ENCODE measurements around the gene HCCS. TPM values are rescaled to one million over a fixed set of nuclear protein-coding genes. Genes with fewer than 3 reads are reported as not detected.
A peak's percentile ranks its signal among the peaks of the same experiment; 100 is the strongest.

The HCCS gene
- polyA plus RNA-seq (ENCODE audit: insufficient read length in 12 of 12): 10 to 100 TPM in 11 of 12 donors, not detected in 1; 21.4 to 31.4 (median 29.7) TPM
- long read RNA-seq, donor 1, partial matches to known transcripts: 0 of 5 reads
- long read RNA-seq, donor 1, other reads (novel, unspliced or antisense): 0 of 5 reads
- long read RNA-seq, donor 2, transcript HCCS-202 (7 exons, 1,072 nt): major isoform, 16 of 18 reads
- long read RNA-seq, donor 2, partial matches to known transcripts: 0 of 18 reads
- long read RNA-seq, donor 2, other reads (novel, unspliced or antisense): 0 of 18 reads
- long read RNA-seq, donor 3, partial matches to known transcripts: 0 of 3 reads
- long read RNA-seq, donor 3, other reads (novel, unspliced or antisense): 0 of 3 reads
- long read RNA-seq, donor 4, partial matches to known transcripts: 0 of 2 reads
- long read RNA-seq, donor 4, other reads (novel, unspliced or antisense): 0 of 2 reads
- long read RNA-seq, donor 5, transcript HCCS-202 (7 exons, 1,072 nt): major isoform, 21 of 23 reads
- long read RNA-seq, donor 5, partial matches to known transcripts: 0 of 23 reads
- long read RNA-seq, donor 5, other reads (novel, unspliced or antisense): 0 of 23 reads
- long read RNA-seq, donor 6, transcript HCCS-202 (7 exons, 1,072 nt): major isoform, 6 of 6 reads
- long read RNA-seq, donor 6, partial matches to known transcripts: 0 of 6 reads
- long read RNA-seq, donor 6, other reads (novel, unspliced or antisense): 0 of 6 reads
- long read RNA-seq, donor 7, transcript HCCS-202 (7 exons, 1,072 nt): major isoform, 5 of 5 reads
- long read RNA-seq, donor 7, partial matches to known transcripts: 0 of 5 reads
- long read RNA-seq, donor 7, other reads (novel, unspliced or antisense): 0 of 5 reads
- long read RNA-seq, donor 8, transcript HCCS-202 (7 exons, 1,072 nt): major isoform, 12 of 15 reads
- long read RNA-seq, donor 8, partial matches to known transcripts: 0 of 15 reads
- long read RNA-seq, donor 8, other reads (novel, unspliced or antisense): 0 of 15 reads
- long read RNA-seq, donor 9, partial matches to known transcripts: 0 of 4 reads
- long read RNA-seq, donor 9, other reads (novel, unspliced or antisense): 0 of 4 reads
- long read RNA-seq, donor 10, transcript HCCS-202 (7 exons, 1,072 nt): major isoform, 11 of 13 reads
- long read RNA-seq, donor 10, partial matches to known transcripts: 0 of 13 reads
- long read RNA-seq, donor 10, other reads (novel, unspliced or antisense): 0 of 13 reads
- long read RNA-seq, donor 11, transcript HCCS-202 (7 exons, 1,072 nt): major isoform, 8 of 9 reads
- long read RNA-seq, donor 11, partial matches to known transcripts: 0 of 9 reads
- long read RNA-seq, donor 11, other reads (novel, unspliced or antisense): 0 of 9 reads

DNA sequence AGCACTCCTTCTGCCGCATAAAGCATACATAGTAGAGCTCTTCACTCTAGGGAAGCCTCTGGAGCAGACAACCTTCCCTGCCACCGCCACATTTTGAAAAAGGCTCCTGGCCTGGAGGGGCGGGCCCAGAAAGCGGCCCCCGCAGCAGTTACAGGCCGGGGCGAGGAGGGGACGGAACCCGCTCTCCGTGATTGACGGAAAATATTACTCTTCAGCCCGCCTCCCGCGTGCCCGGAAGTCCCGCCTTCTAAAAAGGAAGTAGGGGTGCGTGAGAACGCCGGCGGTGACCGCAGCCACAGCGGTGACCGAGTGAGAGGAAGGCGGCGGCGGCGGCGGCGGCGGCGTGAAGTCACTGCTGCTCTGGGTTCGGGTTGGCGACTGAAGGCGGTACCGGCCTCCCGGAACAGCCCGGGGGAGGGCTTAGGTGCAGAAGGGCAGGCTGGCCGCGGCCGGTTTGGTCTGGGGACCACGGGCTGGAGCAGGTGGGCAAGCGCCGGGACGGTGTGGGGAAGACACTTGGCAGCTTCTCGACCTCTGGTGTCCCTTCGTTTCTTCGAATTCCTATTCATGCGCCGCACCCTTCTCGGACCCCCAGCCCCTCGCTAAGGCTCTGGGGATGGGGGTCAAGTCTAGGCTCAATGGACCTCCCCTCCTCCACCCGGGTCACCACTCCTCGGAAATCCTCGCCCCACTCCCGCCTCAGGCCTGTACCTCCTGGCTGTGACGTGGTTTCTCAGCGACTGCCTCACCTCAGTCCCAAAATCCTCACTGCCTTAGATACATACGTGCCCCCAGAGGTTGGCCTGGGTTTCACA is at the start of gene HCCS:
Gene HCCS (plus strand): TSS at position 296 of the 815 bp plus-strand sequence. CDS start 729 bp downstream, outside the sequence.
- peak; percentile 85 for DNase-seq

DNA sequence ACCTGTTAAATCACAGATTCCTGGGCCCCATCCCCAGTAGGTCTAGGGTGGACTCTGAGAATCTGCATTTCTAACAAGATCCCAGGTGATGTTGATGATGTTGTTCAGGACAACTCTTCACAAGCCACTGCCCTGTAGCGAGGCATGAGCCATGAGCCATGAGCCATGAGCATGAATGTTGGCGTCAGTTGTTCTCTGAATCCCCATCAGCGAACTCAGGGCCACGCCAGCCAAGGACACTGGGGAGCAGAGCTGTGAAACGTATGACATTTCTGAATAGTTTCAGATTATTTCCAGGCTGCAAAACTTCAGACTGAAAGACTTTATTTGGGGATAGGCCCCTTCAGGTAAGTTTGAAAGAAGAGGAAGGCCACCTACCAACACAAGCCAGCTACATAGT is 46.9 kb upstream of the HCCS start:
- no peak for DNase-seq

DNA sequence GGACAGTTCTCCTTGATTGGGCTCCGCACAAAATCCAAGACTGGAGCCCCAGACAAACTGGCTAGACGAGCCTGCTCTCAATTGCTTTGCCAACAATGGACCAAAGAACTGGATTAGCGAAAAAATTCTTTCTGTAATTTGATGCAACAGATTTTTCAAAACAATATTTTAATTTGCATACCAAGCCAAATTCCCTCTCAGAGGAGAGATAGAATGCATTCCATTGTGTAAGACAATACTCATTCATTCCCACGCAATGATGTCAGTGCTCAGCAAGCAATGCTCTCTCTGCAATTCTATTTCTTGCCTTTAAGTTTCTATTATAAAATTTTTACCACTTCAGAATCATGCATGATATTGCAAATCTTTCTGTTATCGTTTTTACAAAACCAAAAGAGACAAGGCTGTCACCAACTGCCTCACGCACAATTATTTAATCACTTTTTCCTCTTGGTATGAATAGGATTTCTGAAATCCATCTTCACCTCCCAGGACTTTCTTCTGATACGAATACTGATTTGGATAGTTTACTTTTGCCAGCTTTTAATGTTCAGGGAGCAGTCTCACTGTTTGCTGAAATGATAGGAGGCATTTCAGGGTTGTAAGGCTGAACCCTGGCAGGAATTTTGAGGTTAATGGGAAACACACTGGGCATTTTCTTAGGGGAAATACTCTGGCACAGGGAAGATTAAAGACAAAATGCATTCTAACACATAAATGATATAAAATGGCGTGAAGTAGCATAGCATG is 46.1 kb upstream of the HCCS start:
- DNase-seq: peak; percentile 65

DNA sequence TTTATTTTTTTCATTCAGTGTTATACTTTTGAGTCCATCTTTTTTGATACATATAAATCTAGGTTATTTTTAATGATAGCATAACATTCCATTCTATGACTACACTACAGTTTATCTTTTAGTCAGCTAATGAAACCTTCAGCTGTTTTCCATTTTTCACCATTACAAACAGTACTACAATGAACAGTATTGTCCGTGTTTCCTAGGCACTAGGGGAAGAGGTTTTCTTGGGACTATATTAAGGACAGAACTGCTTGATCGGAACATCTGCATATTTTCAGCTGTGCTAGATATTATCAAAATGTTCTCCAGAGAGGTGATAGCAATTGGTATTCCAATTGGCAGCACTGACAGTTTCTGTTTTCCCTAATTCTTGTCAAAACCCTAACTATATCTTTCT is 44.3 kb upstream of the HCCS start:
- DNase-seq: no peak

DNA sequence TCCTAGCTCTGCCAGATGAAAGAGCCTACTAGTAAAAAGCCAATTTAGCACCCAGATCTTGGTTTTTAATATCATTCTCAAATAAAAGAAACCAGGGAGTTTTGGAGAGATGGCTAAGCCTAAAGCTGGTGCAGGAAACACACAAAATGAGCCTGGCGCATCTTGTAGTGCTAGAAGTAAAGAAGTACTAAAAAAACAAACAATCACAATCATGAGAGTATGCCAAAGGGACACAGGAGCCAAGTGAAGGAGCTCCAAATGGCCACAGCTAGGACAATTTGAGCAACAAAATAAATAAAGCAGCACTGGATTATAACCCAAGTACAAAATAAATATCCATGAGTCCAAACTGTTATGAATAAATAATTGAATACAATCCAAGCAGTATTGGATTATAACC is 37.8 kb upstream of the HCCS start:
- DNase-seq: no peak

DNA sequence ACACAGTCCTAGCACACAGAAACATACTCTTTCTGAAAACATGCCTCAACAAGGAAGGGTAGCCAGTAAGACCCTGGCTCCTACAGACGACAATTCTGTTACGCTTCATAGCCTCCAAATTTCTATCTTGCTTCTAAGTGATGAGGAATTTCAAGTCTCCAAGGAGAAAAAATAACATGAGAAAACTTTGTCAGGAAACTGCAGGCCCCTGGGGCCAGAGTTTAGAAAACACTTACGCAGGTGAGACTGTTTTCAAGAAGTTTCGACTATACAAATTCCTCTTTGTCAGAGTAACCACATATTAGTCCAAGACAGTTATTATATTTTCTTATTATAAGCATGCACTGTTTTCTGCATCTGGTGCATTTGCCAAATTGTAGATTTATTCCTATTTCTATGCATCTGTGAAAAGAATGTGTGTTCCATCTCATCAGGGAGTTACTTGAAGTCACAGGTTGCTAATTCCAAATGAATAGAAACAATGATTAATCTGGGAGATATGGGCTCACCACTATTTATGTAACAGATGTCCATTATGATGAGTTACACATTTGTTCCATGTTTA is 30.3 kb upstream of the HCCS start:
- peak; percentile 63 for DNase-seq

DNA sequence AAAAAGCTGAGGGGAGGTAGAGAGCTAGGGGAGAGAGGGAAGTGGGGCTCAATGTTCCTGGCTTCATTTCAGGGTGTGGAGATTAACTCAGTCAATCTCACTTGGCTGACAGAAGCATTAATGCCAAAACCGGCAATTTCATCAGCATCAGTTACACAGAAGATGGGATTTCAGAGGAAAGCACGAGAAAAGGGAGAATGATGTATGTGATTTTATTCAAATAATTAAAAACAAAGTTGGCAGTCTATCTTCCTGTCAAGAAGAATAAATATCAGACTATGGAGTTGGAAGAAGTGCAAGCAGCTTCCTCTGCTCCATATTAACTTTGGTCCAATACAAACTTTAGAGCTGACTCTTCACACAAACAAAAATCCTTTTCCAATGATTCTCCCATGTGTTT is 29.6 kb upstream of the HCCS start:
- DNase-seq: peak; percentile 77

DNA sequence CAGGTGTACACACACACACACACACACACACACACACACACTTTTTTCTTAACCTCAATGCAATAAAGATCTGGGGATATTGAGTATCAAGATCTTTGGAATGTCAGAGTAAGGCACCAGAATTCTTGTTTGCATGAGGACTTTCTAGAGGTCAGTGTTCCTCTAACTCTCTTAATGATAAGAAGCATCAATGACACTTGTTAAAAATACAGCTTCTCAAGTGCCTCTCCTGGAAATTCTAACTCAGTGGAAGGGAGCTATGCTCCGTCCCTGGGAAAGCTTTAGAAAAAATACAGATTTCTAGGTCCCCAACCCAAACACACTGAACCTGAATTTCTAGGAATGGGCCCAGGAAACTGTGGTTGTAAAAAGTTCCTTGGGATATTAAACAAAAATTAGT is 25.8 kb upstream of the HCCS start:
- no peak for DNase-seq

DNA sequence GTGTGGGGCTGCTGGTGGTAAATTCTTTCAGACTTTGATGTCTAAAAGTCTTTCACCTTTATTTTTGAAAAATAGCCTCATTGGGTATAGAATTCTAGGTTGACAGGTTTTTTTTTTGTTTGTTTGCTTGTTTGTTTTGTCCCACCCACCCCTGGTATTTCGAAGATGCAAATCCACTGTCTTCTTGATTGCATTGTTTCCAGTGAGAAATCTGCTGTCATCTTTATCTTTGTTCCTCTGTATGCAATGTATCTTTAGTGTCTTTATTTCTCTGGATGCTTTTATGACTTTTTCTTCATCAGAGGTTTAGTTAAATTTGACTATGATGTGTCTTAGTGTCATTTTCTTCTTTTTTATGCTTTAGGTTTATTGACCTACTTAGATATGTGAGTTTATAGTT is 21.3 kb upstream of the HCCS start:
- no peak for DNase-seq

DNA sequence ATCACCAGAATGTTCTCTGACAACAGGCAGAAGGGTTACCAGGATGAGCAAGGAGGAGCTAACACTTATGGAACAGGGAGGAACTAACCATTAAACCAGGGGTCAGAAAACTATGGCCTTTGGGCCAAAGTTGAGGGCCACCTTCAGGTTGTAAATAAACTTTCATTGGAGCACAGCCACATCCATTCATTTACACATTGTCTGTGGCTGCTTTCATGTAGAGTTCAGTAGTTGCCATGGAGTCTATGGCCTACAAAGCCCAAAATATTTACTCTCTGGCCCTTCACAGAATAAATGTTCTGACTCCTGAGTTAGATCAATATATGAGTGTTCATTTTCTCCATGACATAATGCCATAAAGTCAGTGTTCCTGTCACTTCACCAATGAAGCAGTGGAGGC is 13.2 kb upstream of the HCCS start:
- DNase-seq: no peak

DNA sequence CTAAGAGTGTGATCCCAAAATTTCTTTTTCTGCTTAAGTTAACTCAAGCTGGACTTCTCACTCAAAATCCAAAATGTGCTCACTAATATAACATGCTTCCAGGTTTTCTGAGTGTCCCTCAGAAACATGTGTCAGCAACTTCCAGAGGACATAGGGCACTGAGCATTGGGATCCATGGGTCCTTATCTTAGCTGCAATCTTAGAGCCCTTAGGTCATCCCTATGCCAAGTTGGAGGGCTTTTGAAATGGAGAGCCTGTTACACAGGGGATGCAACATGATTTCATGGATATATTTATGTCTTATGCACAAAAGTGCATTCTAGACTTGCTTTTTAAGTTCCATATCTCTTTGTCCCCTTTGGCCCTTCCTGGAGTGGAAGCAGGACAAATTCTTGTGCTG is 11.7 kb upstream of the HCCS start:
- no peak for DNase-seq

DNA sequence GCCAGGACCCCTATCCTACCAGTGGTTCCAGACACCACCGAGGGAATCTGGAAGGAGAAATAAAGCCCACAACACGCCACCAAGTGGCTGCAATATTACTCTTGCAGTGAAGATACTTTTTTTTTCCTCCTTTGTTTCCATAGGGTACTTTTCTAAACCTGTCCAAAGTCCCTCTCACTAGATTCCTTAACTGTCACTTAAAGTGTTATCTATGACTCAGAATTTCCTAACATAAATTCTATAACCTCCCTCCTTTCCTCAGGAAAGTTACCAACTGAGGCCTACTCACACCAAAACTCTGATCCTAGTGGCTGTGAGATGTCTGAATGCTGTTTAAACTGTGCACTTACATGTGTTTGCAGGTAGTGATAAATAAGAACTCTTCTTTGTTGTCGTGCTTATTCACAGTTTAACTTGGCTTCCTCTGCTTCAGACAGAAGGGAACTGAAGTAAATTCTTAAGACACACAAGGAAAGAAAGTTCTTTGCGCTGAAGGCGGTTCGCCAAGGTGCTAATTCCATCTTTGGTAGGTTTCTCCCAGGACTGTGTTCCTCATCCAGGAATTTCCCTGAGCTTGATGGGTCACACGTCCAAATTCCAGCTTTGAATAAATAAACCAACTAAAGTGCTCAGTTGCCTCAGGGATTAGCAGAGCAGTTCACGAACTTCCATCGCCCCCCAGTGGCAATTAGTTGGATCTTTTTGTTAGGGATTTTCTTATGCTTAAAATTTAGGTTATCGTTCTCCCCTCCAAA is 10.7 kb upstream of the HCCS start:
- peak; percentile 66 for DNase-seq

DNA sequence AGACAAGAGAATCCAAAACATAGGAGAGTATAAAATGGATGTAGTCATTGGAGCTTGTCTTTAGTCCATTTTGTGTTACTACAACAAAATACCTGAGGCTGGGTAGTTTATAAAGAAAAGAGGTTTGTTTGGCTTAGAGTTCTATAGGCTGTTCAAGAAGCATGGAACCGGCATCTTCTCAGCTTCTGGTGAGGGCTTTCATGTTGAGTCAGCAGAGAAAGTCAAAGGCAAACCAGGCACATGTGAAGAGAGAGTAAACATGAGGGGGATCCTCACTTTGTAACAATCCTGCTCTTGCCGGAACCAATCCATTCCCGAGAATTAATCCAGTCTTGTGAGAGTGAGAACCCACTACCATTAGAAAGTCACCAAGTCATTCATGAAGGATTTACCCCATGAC is 8.1 kb upstream of the HCCS start:
- no peak for DNase-seq

DNA sequence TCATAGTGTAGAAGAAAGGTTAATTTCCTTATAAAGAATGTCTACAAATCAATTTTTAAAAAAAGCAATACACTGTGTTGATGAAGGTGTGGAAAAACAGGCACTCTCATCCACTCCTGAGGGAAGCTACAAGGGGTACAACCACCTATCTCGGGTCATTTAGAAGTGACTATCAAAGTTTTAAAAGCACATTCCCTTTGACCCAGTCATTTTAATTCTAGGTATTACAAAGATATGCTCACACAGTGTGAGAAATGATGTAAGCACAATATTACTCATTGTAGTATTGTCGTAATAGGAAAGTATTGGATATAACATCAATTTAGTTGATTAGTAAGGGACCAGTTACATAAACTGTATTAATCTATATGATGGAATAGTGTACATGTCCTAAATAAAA is 7.4 kb upstream of the HCCS start:
- no peak for DNase-seq

DNA sequence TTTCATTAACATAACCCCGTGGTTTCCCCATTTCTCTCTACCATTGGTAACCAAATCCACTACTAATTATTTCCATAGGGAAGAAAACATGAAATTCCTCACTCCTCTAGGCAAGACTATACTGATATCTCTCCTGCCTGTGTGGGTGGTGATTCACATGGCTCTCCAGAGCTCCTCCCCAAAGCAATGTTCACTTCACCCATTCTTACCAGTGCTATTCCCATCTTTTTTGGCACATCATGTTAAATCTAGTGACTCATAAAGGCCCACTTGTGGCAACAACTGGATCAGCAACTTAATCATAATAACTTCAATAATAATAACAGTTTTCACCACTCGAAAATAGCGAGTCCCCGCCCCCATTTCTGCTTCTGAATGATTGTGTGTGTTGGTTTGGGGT is 6.1 kb upstream of the HCCS start:
- no peak for DNase-seq

DNA sequence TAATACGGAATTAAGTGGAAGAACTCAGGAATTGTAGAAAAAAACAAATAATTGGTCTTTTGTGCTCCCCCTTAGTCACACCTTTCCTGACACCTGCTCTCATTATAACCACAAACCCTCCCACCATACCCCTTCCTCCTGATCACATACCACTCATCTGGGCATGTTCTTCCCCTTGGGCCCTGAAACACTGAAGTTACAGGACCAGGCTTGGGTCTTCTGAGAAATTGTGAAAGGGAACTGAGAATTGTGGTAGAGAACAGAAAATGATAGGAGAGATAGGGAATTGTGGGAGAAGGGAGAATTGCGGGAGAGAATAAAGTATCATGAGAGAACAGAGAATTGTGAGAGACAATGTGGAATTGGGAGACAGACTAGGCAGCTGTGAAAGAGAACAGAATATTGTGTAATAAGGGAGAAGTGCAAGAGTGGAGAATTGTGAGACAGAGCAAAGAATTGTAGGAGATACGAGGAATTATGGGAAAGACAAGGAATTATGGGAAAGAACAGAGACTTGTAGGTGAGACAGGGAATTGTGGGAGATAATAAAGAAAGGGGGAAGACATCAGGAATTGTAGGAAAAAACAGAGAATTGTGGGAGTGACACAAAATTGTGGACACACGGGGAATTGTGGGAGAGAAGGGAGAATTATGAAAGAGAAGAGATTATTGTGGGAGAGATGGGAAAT is 2.7 kb upstream of the HCCS start:
- no peak for DNase-seq

DNA sequence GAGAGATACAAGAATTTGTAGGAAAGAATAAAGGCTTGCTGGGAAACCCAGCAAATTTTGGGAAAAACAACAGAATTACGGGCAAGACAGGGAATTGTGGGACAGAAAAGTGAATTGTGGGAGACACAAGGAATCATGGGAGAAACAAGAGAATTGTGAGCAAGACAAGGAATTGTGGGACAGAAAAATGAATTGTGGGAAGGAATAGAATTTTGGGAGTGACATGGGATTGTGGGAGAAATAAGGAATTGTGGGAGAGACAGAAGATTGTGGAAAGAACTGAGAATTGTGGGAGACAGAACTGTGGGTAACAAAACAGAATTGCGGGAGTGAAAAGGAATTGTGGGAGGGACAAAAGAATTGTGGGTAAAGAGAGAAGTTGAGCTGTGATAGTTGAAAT is 1.2 kb upstream of the HCCS start:
- DNase-seq: no peak

DNA sequence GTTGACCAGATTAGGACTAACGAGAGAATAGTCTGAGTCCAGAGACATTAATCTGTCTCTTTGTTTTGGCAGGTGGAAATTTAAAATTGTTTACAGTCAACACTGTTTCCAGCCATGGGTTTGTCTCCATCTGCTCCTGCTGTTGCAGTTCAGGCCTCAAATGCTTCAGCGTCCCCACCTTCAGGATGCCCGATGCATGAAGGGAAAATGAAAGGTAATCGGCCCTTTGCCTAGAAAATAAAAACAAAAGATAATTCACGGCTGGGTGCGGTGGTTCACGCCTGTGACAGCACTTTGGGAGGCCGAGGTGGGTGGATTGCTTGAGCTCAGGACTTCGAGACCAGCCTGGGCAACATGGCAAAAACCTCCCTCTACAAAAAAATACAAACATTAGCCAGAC is 815 bp downstream of the HCCS start:
- DNase-seq: no peak

DNA sequence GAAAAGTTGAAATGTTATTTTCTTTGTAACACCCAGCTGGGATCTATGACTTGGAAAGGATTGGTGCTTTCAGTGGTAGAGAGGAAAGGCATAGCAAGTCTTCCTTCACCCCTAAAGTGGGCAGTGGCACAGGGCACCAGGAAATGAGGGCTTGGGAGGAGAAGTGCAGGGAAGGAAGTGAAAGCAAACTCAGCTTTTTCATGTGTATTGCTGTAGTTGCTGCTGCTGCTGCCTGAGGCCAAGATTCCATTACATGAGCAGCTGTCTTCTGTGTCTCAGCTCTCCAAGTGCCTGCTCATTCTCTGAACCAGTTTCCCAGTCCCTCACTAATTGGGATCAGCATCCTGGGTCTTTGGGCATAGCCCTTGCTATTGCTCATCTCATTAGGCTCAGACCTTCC is 2.6 kb downstream of the HCCS start:
- DNase-seq: no peak

All from muscle of arm (tissue), 14 donors.